Measurements from ENCODE around the gene OLA1. TPM values are rescaled to one million over a fixed set of nuclear protein-coding genes. Genes with fewer than 3 reads are reported as not detected.

The OLA1 gene
- total RNA-seq, 2 donors from 2014 or later: 127 to 181 TPM

- no peak for TF ChIP-seq CTCF (conservative IDR thresholded peaks at IDR 0.05)
- peaks cover 3% of the 10 kb centered on the region for H3K4me1 ChIP-seq (ENCODE audit: control insufficient read depth, insufficient read depth, low read length)
These were observed 128.0 kb downstream of the OLA1 start for GRCh38 chr2:174120346-174120745.

GRCh38 chr2:174117951-174118930, 130.1 kb downstream of the OLA1 start:
- H3K36me3 ChIP-seq (ENCODE audit: control insufficient read depth, insufficient read depth, low read length): peaks cover 41% of the 10 kb centered on the region
- no peak overlapping the region for H3K4me3 ChIP-seq (ENCODE audit: low read length)
- no peak for TF ChIP-seq CTCF (conservative IDR thresholded peaks at IDR 0.05)
- DNase-seq: no peak
- no peaks in the 10 kb centered on the region for H3K4me1 ChIP-seq (ENCODE audit: control insufficient read depth, insufficient read depth, low read length)
- 91 to 94% methylated on average over 3 to 9 of the region's 9 CpGs for WGBS, 2 experiments (ENCODE audit: insufficient coverage in 1 of 2, insufficient read length in 1 of 2)
- Mint-ChIP-seq H3K27me3 (ENCODE audit: insufficient read depth) (no peaks in the 10 kb centered on the region), H3K4me3 (no peak overlapping the region), H3K36me3 (ENCODE audit: low read depth) (peaks cover 14% of the 10 kb centered on the region), H3K4me1 (peaks cover 22% of the 10 kb centered on the region), H3K27ac (peak overlapping the region; percentile 19), H3K9me3 (no peaks in the 10 kb centered on the region)
- H3K27me3 ChIP-seq (ENCODE audit: control insufficient read depth, insufficient read depth, low read length, poor library complexity, severe bottlenecking): no peaks in the 10 kb centered on the region
- no peak overlapping the region for H3K27ac ChIP-seq (ENCODE audit: low read depth, low read length)
- no peaks in the 10 kb centered on the region for H3K9me3 ChIP-seq (ENCODE audit: control insufficient read depth, low read length)
- no peak overlapping the region for H3K9ac ChIP-seq (ENCODE audit: extremely low read depth, low read length, poor library complexity, severe bottlenecking)

More at GRCh38 chr2:174120346-174120745, 128.0 kb downstream of the OLA1 start:
- Histone ChIP-seq H3K9me3 (ENCODE audit: control insufficient read depth, low read length) (no peaks in the 10 kb centered on the region), H3K27ac (ENCODE audit: low read depth, low read length) (no peak overlapping the region), H3K27me3 (ENCODE audit: control insufficient read depth, insufficient read depth, low read length, poor library complexity, severe bottlenecking) (no peaks in the 10 kb centered on the region), H3K4me3 (ENCODE audit: low read length) (no peak overlapping the region), H3K36me3 (ENCODE audit: control insufficient read depth, insufficient read depth, low read length) (peaks cover 34% of the 10 kb centered on the region), H3K9ac (ENCODE audit: extremely low read depth, low read length, poor library complexity, severe bottlenecking) (no peak overlapping the region)
- Mint-ChIP-seq H3K4me3 (no peak overlapping the region), H3K9me3 (no peaks in the 10 kb centered on the region), H3K4me1 (peaks cover 30% of the 10 kb centered on the region), H3K27me3 (ENCODE audit: insufficient read depth) (no peaks in the 10 kb centered on the region), H3K36me3 (ENCODE audit: low read depth) (peaks cover 10% of the 10 kb centered on the region), H3K27ac (peak overlapping the region; percentile 66)
- DNase-seq: no peak
- 96 to 100% methylated on average over 1 to 2 of the region's 2 CpGs for WGBS, 2 experiments (ENCODE audit: insufficient coverage in 1 of 2, insufficient read length in 1 of 2)

GRCh38 chr2:174112073-174112472, 136.3 kb downstream of the OLA1 start:
- Mint-ChIP-seq H3K27ac (no peak overlapping the region), H3K27me3 (ENCODE audit: insufficient read depth) (no peaks in the 10 kb centered on the region), H3K36me3 (ENCODE audit: low read depth) (peaks cover 6% of the 10 kb centered on the region), H3K9me3 (no peaks in the 10 kb centered on the region), H3K4me1 (peaks cover 2% of the 10 kb centered on the region), H3K4me3 (no peak overlapping the region)
- Histone ChIP-seq H3K36me3 (ENCODE audit: control insufficient read depth, insufficient read depth, low read length) (peaks cover 13% of the 10 kb centered on the region), H3K9me3 (ENCODE audit: control insufficient read depth, low read length) (no peaks in the 10 kb centered on the region), H3K4me1 (ENCODE audit: control insufficient read depth, insufficient read depth, low read length) (peaks cover 3% of the 10 kb centered on the region), H3K4me3 (ENCODE audit: low read length) (no peak overlapping the region), H3K9ac (ENCODE audit: extremely low read depth, low read length, poor library complexity, severe bottlenecking) (no peak overlapping the region), H3K27ac (ENCODE audit: low read depth, low read length) (no peak overlapping the region), H3K27me3 (ENCODE audit: control insufficient read depth, insufficient read depth, low read length, poor library complexity, severe bottlenecking) (no peaks in the 10 kb centered on the region)
- no peak for TF ChIP-seq CTCF (conservative IDR thresholded peaks at IDR 0.05)
- no peak for DNase-seq
- WGBS, 2 experiments (ENCODE audit: insufficient coverage in 1 of 2, insufficient read length in 1 of 2): 100% methylated on average over 1 to 2 of the region's 2 CpGs
